Neural cell (in vitro differentiated cells): ENCODE measurements around the gene ABCB6. TPM values are rescaled to one million over a fixed set of nuclear protein-coding genes. Genes with fewer than 3 reads are reported as not detected.

Source experiments
- H2AFZ ChIP-seq: fragments of 200-600, 300-800 bp; sonication (generic), shearing (Covaris generic); 2 replicates; pipeline ENCODE4 v1.6.0; 2014; ENCODE audit warnings: low read depth, mild to moderate bottlenecking, antibody characterized with exemption, low read length, moderate library complexity
- H3F3A ChIP-seq: fragments of 200-600 bp; shearing (Covaris generic); 2 replicates; pipeline ENCODE4 v1.6.1; 2016; ENCODE audit warnings: mild to moderate bottlenecking, moderate library complexity, mixed read lengths, antibody characterized with exemption, low read length; ENCODE audit not compliant: insufficient read depth, poor library complexity, severe bottlenecking
- H3K27ac ChIP-seq: fragments of 200-600, 300-800 bp; sonication (generic), shearing (Covaris generic); 2 replicates; pipeline ENCODE4 v1.5.1; 2014; ENCODE audit warnings: mild to moderate bottlenecking, low read length, moderate library complexity
- H3K27me3 ChIP-seq: fragments of 300-800, 200-600 bp; sonication (generic), shearing (Covaris generic); 2 replicates; pipeline ENCODE4 v1.6.0; 2014; ENCODE audit warnings: mild to moderate bottlenecking, low read depth, low read length, moderate library complexity; ENCODE audit not compliant: insufficient read depth
- H3K36me3 ChIP-seq: fragments of 300-800, 200-600 bp; sonication (generic), shearing (Covaris generic); 2 replicates; pipeline ENCODE4 v1.5.1; 2014; ENCODE audit warnings: mild to moderate bottlenecking, antibody characterized with exemption, low read length, moderate library complexity; ENCODE audit not compliant: insufficient read depth
- H3K4me2 ChIP-seq: fragments of 300-800, 200-600 bp; sonication (generic), shearing (Covaris generic); 2 replicates; pipeline ENCODE4 v1.6.0; 2014; ENCODE audit warnings: mild to moderate bottlenecking, low read length
- H3K4me3 ChIP-seq: fragments of 300-800, 200-600 bp; sonication (generic), shearing (Covaris generic); 2 replicates; pipeline ENCODE4 v1.5.1; 2014; ENCODE audit warnings: mild to moderate bottlenecking, low read length, moderate library complexity
- H3K79me2 ChIP-seq: fragments of 200-600 bp; shearing (Covaris generic); replicated peaks from 2 replicates; pipeline ENCODE4 v1.6.0; 2014; ENCODE audit warnings: mild to moderate bottlenecking, low read length, moderate library complexity; ENCODE audit not compliant: insufficient read depth
- H3K9ac ChIP-seq: fragments of 300-800, 200-600 bp; sonication (generic), shearing (Covaris generic); 2 replicates; pipeline ENCODE4 v1.6.1; 2016; ENCODE audit warnings: mild to moderate bottlenecking, low read length, mixed read lengths
- H3K9me2 ChIP-seq: fragments of 200-600 bp; shearing (Covaris generic); 2 replicates; pipeline ENCODE4 v1.6.1; 2016; ENCODE audit warnings: mild to moderate bottlenecking, low read length, mixed read lengths; ENCODE audit not compliant: insufficient read depth
- H3K9me3 ChIP-seq: fragments of 200-600, 300-800 bp; sonication (generic), shearing (Covaris generic); 2 replicates; pipeline ENCODE4 v1.6.1; 2016; ENCODE audit warnings: mild to moderate bottlenecking, mixed run types, low read length, moderate library complexity, mixed read lengths
- H4K20me1 ChIP-seq: fragments of 200-600 bp; shearing (Covaris generic); 2 replicates; pipeline ENCODE4 v1.6.1; 2016; ENCODE audit warnings: mild to moderate bottlenecking, mixed run types; ENCODE audit not compliant: insufficient read depth
- CTCF ChIP-seq: fragments of 450-650 bp; IDR thresholded peaks from 2 replicates; pipeline ENCODE4 v1.5.1; 2014; ENCODE audit warnings: antibody characterized with exemption, mild to moderate bottlenecking, moderate library complexity; ENCODE audit not compliant: poor library complexity, severe bottlenecking
- EP300 ChIP-seq: fragments of 450-650 bp; conservative IDR thresholded peaks from 2 replicates; pipeline ENCODE4 v1.6.1; 2014; ENCODE audit warnings: antibody characterized with exemption, mild to moderate bottlenecking, moderate library complexity; ENCODE audit not compliant: poor library complexity, severe bottlenecking
- EZH2 ChIP-seq: fragments of 200-600, 300-800 bp; shearing (Covaris generic), sonication (generic); IDR thresholded peaks from 2 replicates; pipeline ENCODE4 v1.6.1; 2014; ENCODE audit warnings: antibody characterized with exemption, low read length, borderline replicate concordance, mild to moderate bottlenecking; ENCODE audit not compliant: insufficient read depth, poor library complexity, severe bottlenecking
- MXI1 ChIP-seq: fragments of 450-650 bp; conservative IDR thresholded peaks from 2 replicates; pipeline ENCODE4 v1.6.1; 2014; ENCODE audit warnings: antibody characterized with exemption, mild to moderate bottlenecking; ENCODE audit not compliant: poor library complexity, severe bottlenecking
- POLR2AphosphoS5 ChIP-seq: IDR thresholded peaks from 2 replicates; pipeline ENCODE4 v1.6.1; 2012
- RAD21 ChIP-seq: fragments of 450-650 bp; conservative IDR thresholded peaks from 2 replicates; pipeline ENCODE4 v1.6.1; 2014; ENCODE audit warnings: antibody characterized with exemption, mild to moderate bottlenecking, moderate library complexity
- REST ChIP-seq: IDR thresholded peaks from 2 replicates; pipeline ENCODE4 v1.6.1; 2012; ENCODE audit warnings: borderline replicate concordance
- SMC3 ChIP-seq: fragments of 450-650 bp; conservative IDR thresholded peaks from 2 replicates; pipeline ENCODE4 v1.6.1; 2014; ENCODE audit warnings: antibody characterized with exemption, mild to moderate bottlenecking, moderate library complexity; ENCODE audit not compliant: poor library complexity
- TAF1 ChIP-seq: IDR thresholded peaks from 2 replicates; pipeline ENCODE4 v1.6.1; 2012; ENCODE audit warnings: low read depth
- polyA plus RNA-seq: library from polyadenylated mRNA; depleted of rRNA; stranded (reverse); fragments of >200 nt; gene quantifications from 2 replicates; pipeline ENCODE4 v1.2.3, GENCODE V29; 2014

The ABCB6 gene
- polyA plus RNA-seq, 1 donor from 2014 or later = 28.1 TPM

- Histone ChIP-seq H3K36me3 (no peaks in the 10 kb centered on the region), H2AFZ (peak within 1 kb of the TSS; percentile 66), H3K79me2 (no peaks in the 10 kb centered on the region), H3K4me3 (peak within 1 kb of the TSS; percentile 85), H3K9me3 (no peaks in the 10 kb centered on the region), H3K4me2 (peak within 1 kb of the TSS; percentile 63), H3F3A (no peaks in the 10 kb centered on the region), H3K9ac (peak within 1 kb of the TSS; percentile 81), H3K9me2 (no peaks in the 10 kb centered on the region), H4K20me1 (no peaks in the 10 kb centered on the region), H3K27me3 (no peaks in the 10 kb centered on the region), H3K27ac (peak within 1 kb of the TSS; percentile 78)
- TF ChIP-seq POLR2AphosphoS5 (peak; percentile 78), SMC3 (peak; percentile 79), REST (peak; percentile 60), TAF1 (peak; percentile 37), MXI1 (peak; percentile 76), EP300 (peak; percentile 29), CTCF (peak; percentile 95), RAD21 (peak; percentile 82), EZH2 (no peak)
Measured at GRCh38 chr2:219160186-219161017, 58.4 kb downstream of the ABCB6 start, which contains the start of gene NHEJ1. TSS of gene NHEJ1 (minus strand) at chr2:219160815. CDS start at chr2:219158362, 2,453 bp downstream.

Other genes starting within 250 kb of the ABCB6 start
- not detected in 2 replicates for gene FEV, start 233.8 kb downstream of the ABCB6 start, polyA plus RNA-seq
- gene CRYBA2, start 225.5 kb downstream of the ABCB6 start, polyA plus RNA-seq = not detected in 2 replicates
- 1.1 and 1.7 TPM in 2 replicates for gene CFAP65, start 177.4 kb downstream of the ABCB6 start, polyA plus RNA-seq
- 0.36 TPM in 1 of 2 replicates, not detected in the other for gene IHH, start 158.0 kb downstream of the ABCB6 start, polyA plus RNA-seq
- gene NHEJ1, start 58.1 kb downstream of the ABCB6 start, polyA plus RNA-seq = 10.7 and 12.7 TPM in 2 replicates
- gene SLC23A3, start 48.9 kb downstream of the ABCB6 start, polyA plus RNA-seq = 0.12 and 0.28 TPM in 2 replicates
- gene CNPPD1, start 42.0 kb downstream of the ABCB6 start, polyA plus RNA-seq = 87.7 and 89.1 TPM in 2 replicates
- 156 and 164 TPM in 2 replicates for gene RETREG2, start 40.7 kb downstream of the ABCB6 start, polyA plus RNA-seq
- gene ZFAND2B, start 12.2 kb downstream of the ABCB6 start, polyA plus RNA-seq = 73.6 and 101 TPM in 2 replicates
- 25.6 and 26.2 TPM in 2 replicates for gene ATG9A, start 10.7 kb upstream of the ABCB6 start, polyA plus RNA-seq
- gene ANKZF1, start 10.8 kb upstream of the ABCB6 start, polyA plus RNA-seq = 185 and 204 TPM in 2 replicates
- 8.0 and 12.9 TPM in 2 replicates for gene GLB1L, start 26.5 kb upstream of the ABCB6 start, polyA plus RNA-seq
- 64.9 and 96.5 TPM in 2 replicates for gene STK16, start 26.5 kb upstream of the ABCB6 start, polyA plus RNA-seq
- gene TUBA4B, start 34.3 kb upstream of the ABCB6 start, polyA plus RNA-seq = not detected in 2 replicates
- 0.82 TPM in 1 of 2 replicates, not detected in the other for gene TUBA4A, start 35.0 kb upstream of the ABCB6 start, polyA plus RNA-seq
- 145 and 172 TPM in 2 replicates for gene DNAJB2, start 60.4 kb upstream of the ABCB6 start, polyA plus RNA-seq
- 66.4 and 82.1 TPM in 2 replicates for gene PTPRN, start 90.4 kb upstream of the ABCB6 start, polyA plus RNA-seq
- gene RESP18, start 113.8 kb upstream of the ABCB6 start, polyA plus RNA-seq = not detected in 2 replicates
- gene DNPEP, start 169.0 kb upstream of the ABCB6 start, polyA plus RNA-seq = 11.9 and 16.7 TPM in 2 replicates
- not detected in 2 replicates for gene DES, start 199.4 kb upstream of the ABCB6 start, polyA plus RNA-seq
- gene SPEG, start 215.9 kb upstream of the ABCB6 start, polyA plus RNA-seq = 58.3 and 87.6 TPM in 2 replicates